ENCODE results near the gene MGME1. TPM values are rescaled to one million over a fixed set of nuclear protein-coding genes. Genes with fewer than 3 reads are reported as not detected.

MGME1 gene
- total RNA-seq, 1 experiment from 2014 or later: 10.5 TPM

DNA sequence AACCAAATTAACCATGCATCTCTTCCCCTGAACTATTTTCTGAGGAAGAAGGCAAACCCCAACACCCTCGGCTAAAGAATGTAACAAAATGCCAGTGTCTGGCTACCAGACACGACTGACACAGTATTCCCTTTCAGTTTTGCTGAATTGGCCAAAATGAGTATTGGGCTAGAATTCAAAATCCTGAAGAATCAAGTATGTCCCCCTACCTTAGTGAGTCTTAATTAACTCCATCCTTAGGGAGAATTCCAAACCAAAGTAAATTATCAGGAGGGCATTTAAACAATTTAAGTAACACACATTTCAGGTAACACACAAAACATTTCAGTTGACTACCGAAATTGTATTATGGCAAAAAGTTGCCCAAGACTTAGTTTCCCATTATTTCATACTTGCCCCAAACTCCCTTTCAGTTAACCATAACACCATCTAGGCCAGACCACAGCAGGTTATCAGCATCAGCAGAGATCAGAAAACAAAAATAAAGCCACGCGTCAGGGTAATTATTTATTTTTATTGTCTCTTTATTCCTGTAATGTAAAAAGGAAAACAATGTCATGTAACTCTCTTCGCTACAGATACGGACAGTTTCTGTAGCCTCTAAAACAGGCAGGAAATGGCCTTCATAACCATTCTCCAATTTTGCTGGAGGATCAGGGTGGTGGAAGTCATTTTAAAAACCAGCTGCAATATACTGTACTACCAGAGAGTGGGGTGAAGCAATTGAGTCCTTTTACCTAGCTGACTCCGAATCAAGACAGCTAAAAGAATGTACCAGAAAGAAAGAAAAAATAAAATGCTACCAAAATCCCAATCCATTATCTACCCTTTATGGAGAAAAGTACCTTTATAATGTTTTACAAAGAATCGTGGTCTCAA lies 2.1 kb upstream of the MGME1 start:
- Mint-ChIP-seq H3K4me3 (ENCODE audit: low read depth, unreplicated experiment) (peak overlapping the region; percentile 72), H3K4me1 (ENCODE audit: low read depth, unreplicated experiment) (peaks cover 2% of the 10 kb centered on the region), H3K27me3 (ENCODE audit: unreplicated experiment) (no peaks in the 10 kb centered on the region), H3K27ac (ENCODE audit: unreplicated experiment) (peak overlapping the region; percentile 70), H3K9me3 (ENCODE audit: low read depth, unreplicated experiment) (no peaks in the 10 kb centered on the region), H3K36me3 (ENCODE audit: insufficient read depth, unreplicated experiment) (peaks cover 45% of the 10 kb centered on the region)
- intact Hi-C loops (cut with micrococcal nuclease; ENCODE audit: unreplicated experiment): no loop called here
- DNase-seq: no peak
- CTCF ChIA-PET: interaction anchor here (0.7 kb wide), 1 partner anchor 72 kb away, joined by 3 read pairs; no protein-coding TSS in a partner anchor
- TF ChIP-seq CTCF (IDR thresholded peaks at IDR 0.05; ENCODE audit: unreplicated experiment): no peak
- BruUV-seq (replicated peaks): no TSS peak

GRCh38 chr20:17967521-17968365 lies 1.1 kb upstream of the MGME1 start:
- H3K36me3 Mint-ChIP-seq (ENCODE audit: insufficient read depth, unreplicated experiment): peaks cover 52% of the 10 kb centered on the region
- BruUV-seq (replicated peaks): TSS peak; percentile 42
- no peaks in the 10 kb centered on the region for H3K9me3 Mint-ChIP-seq (ENCODE audit: low read depth, unreplicated experiment)
- no peaks in the 10 kb centered on the region for H3K27me3 Mint-ChIP-seq (ENCODE audit: unreplicated experiment)
- H3K4me1 Mint-ChIP-seq (ENCODE audit: low read depth, unreplicated experiment): no peaks in the 10 kb centered on the region
- no peak for TF ChIP-seq CTCF (IDR thresholded peaks at IDR 0.05; ENCODE audit: unreplicated experiment)
- peak overlapping the region; percentile 72 for H3K4me3 Mint-ChIP-seq (ENCODE audit: low read depth, unreplicated experiment)
- intact Hi-C loops (cut with micrococcal nuclease; ENCODE audit: unreplicated experiment): no loop called here
- peak overlapping the region; percentile 70 for H3K27ac Mint-ChIP-seq (ENCODE audit: unreplicated experiment)
- no peak for DNase-seq
- CTCF ChIA-PET: no interaction called here

DNA sequence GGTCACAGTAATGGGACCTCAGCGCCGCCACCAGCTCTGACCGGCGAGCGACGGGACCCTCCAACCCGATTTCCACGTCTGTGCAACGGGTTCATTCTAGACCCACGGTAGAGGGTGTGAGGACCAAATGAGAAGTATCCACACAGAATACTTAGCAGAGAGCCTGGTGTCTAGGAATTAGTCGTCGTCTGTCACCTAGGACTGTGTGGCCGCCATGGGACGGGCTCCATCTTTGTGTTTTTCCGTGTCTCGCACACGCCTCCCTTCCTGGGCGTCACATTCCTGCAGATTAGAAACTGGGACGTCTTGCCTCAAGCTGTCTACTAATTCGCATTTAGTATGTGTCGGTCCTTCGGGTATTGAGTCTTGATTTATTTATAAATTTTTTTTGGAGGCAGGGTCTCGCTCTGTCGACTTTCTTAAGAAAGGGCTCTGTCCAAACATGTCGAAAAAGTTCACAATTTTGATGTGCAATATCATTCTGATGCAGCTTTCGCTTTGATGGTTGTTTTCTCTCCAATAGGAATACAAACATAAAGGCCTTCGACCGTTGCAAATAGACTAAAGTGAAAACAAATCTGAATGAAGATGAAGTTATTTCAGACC lies 563 bp downstream of the MGME1 start:
- no TSS peak for BruUV-seq (replicated peaks)
- Mint-ChIP-seq H3K27me3 (ENCODE audit: unreplicated experiment) (no peaks in the 10 kb centered on the region), H3K4me3 (ENCODE audit: low read depth, unreplicated experiment) (peak overlapping the region; percentile 72), H3K9me3 (ENCODE audit: low read depth, unreplicated experiment) (no peaks in the 10 kb centered on the region), H3K36me3 (ENCODE audit: insufficient read depth, unreplicated experiment) (peaks cover 47% of the 10 kb centered on the region), H3K27ac (ENCODE audit: unreplicated experiment) (peak overlapping the region; percentile 84), H3K4me1 (ENCODE audit: low read depth, unreplicated experiment) (no peaks in the 10 kb centered on the region)
- intact Hi-C loops (cut with micrococcal nuclease; ENCODE audit: unreplicated experiment): no loop called here
- CTCF ChIA-PET: no interaction called here
- DNase-seq: no peak
- TF ChIP-seq CTCF (IDR thresholded peaks at IDR 0.05; ENCODE audit: unreplicated experiment): no peak

DNA sequence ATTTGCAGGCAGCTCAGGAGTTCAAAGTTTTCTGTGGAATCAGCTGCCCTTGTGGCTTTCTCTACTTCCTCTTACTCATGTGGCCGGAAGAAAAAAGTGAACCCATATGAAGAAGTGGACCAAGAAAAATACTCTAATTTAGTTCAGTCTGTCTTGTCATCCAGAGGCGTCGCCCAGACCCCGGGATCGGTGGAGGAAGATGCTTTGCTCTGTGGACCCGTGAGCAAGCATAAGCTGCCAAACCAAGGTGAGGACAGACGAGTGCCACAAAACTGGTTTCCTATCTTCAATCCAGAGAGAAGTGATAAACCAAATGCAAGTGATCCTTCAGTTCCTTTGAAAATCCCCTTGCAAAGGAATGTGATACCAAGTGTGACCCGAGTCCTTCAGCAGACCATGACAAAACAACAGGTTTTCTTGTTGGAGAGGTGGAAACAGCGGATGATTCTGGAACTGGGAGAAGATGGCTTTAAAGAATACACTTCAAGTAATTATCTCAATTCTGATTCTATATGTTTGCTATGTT lies 1.1 kb downstream of the MGME1 start:
- H3K27me3 Mint-ChIP-seq (ENCODE audit: unreplicated experiment): no peaks in the 10 kb centered on the region
- intact Hi-C loops (cut with micrococcal nuclease; ENCODE audit: unreplicated experiment): no loop called here
- H3K36me3 Mint-ChIP-seq (ENCODE audit: insufficient read depth, unreplicated experiment): peaks cover 47% of the 10 kb centered on the region
- peak overlapping the region; percentile 72 for H3K4me3 Mint-ChIP-seq (ENCODE audit: low read depth, unreplicated experiment)
- H3K4me1 Mint-ChIP-seq (ENCODE audit: low read depth, unreplicated experiment): no peaks in the 10 kb centered on the region
- DNase-seq: no peak
- BruUV-seq (replicated peaks): TSS peak; percentile 61
- H3K9me3 Mint-ChIP-seq (ENCODE audit: low read depth, unreplicated experiment): no peaks in the 10 kb centered on the region
- H3K27ac Mint-ChIP-seq (ENCODE audit: unreplicated experiment): peak overlapping the region; percentile 84
- no peak for TF ChIP-seq CTCF (IDR thresholded peaks at IDR 0.05; ENCODE audit: unreplicated experiment)
- CTCF ChIA-PET: no interaction called here
